Adrenal gland (tissue), 12 donors: ENCODE results near the gene FHOD3. TPM values are rescaled to one million over a fixed set of nuclear protein-coding genes. Genes with fewer than 3 reads are reported as not detected.

ENCODE experiments used
- DNase-seq, 7 donors: peaks; one replicate each; pipeline ENCODE4 v3.0.0-alpha.2; 2019 to 2020
- H3K27ac ChIP-seq, 5 donors: fragments of 200-600 bp; sonication (generic) in 4 of 5; 1 replicate in 3 of 5; 2 replicates in 2 of 5; pipeline versions ENCODE4 v1.5.1 to v1.8.0; 2016 to 2020; ENCODE audit warnings: mild to moderate bottlenecking in 1 of 5
- H3K27me3 ChIP-seq: fragments of 200-600 bp; 2 replicates; pipeline ENCODE4 v1.8.0; 2021
- H3K36me3 ChIP-seq, 2 donors: fragments of 200-600 bp; replicated peaks in 1 of 2; 1 replicate in 1 of 2; 2 replicates in 1 of 2; pipeline versions ENCODE4 v1.5.1 to v1.8.0; 2018 to 2022
- H3K4me1 ChIP-seq, 2 donors: fragments of 200-600 bp; replicated peaks in 1 of 2; 1 replicate in 1 of 2; 2 replicates in 1 of 2; pipeline versions ENCODE4 v1.5.1 to v1.8.0; 2018 to 2021
- H3K4me3 ChIP-seq, 4 donors: fragments of 200-600 bp; sonication (generic) in 3 of 4; one replicate each; pipeline ENCODE4 v1.5.1; 2016 to 2018
- H3K9me3 ChIP-seq, 3 donors: fragments of 200-600 bp; sonication (generic) in 1 of 3; replicated peaks in 1 of 3; 1 replicate in 2 of 3; 2 replicates in 1 of 3; pipeline versions ENCODE4 v1.5.1 to v1.8.0; 2016 to 2021
- POLR2A ChIP-seq, 2 donors: fragments of 450-650 bp; IDR thresholded peaks; one replicate each; pipeline ENCODE4 v1.6.1; 2017; ENCODE audit warnings: antibody characterized with exemption in 2 of 2, mild to moderate bottlenecking in 2 of 2, moderate library complexity in 1 of 2
- WGBS, 4 donors: extraction: QIAGEN DNeasy Blood & Tissue Kit in 2 of 4; methylation state at CpG; one replicate each; pipeline versions ENCODE4 v1.1.5 to v1.1.7; 2013 to 2017; 5-methylcytosine and 5-hydroxymethylcytosine counted together
- intact Hi-C, 2 donors: fragments of 100-400 bp; cut with DNase I; formaldehyde crosslinking; loops; one replicate each; pipeline versions ENCODE4 v1.14.1 to v1.15.0; 2022 to 2023
- polyA plus RNA-seq, 3 donors: library from polyadenylated mRNA; stranded (reverse); fragments of 200-250 nt in 2 of 3; fragments of 350-450 nt in 1 of 3; fragmentation: Illumina TruSeq in 1 of 3; extraction: RNeasy Lipid Tissue Mini Kit (QIAGEN cat#74804) in 1 of 3; gene quantifications; one replicate each; pipeline ENCODE4 v1.2.3, GENCODE V29; 2013 to 2014
- total RNA-seq, 9 donors: library from RNA; depleted of rRNA in 4 of 9; stranded (reverse); fragments of >200 nt in 4 of 9; fragments of 120-200 nt in 1 of 9; fragmentation: NEBNext Ultra II Directional in 1 of 9; extraction: Animal tissue kit (Norgen Biotek cat#: 25700) in 1 of 9; gene quantifications; one replicate each; pipeline versions ENCODE4 v1.1.0 to v1.2.4, GENCODE V29; 2013 to 2023
- TF ChIP-seq, protein P1 (sequence below), 6 experiments: fragments of 450-650 bp in 4 of 6; fragments of 200-600 bp in 2 of 6; sonication (generic) in 1 of 6; IDR thresholded peaks; 1 replicate in 5 of 6; 2 replicates in 1 of 6; pipeline versions ENCODE4 v1.5.1 to v1.8.0; 2016 to 2021; ENCODE audit warnings: antibody characterized with exemption in 6 of 6, mild to moderate bottlenecking in 2 of 6, moderate library complexity in 1 of 6
- donor health status: healthy with polysubstance abuse.
- donor health status: Bipolar disorder and iron deficiency.
- donor health status: DM: yes; HTN: yes; CAD: no.
- donor health status: DM: no; HTN: no; CAD: no.
- donor health status: DM: no; HTN: no; CAD: no.
- donor health status: DM: yes; HTN: yes; CAD: no.

Gene FHOD3
- total and polyA plus RNA-seq, 12 donors, result 17.5 to 87.9 (median 48.5) TPM

GRCh38 chr18:36436387-36436786, 138.9 kb downstream of the FHOD3 start:
- Histone ChIP-seq H3K27ac (no peak overlapping the region), H3K4me3 (no peak overlapping the region), H3K36me3 (no peaks in the 10 kb centered on the region), H3K9me3 (no peaks in the 10 kb centered on the region), H3K27me3 (no peaks in the 10 kb centered on the region), H3K4me1 (peaks cover 3 to 11% of the 10 kb centered on the region in 2 donors)
- 92 to 96% (median 95%) methylated on average over 5 of the region's 5 CpGs for WGBS, 4 donors
- DNase-seq, result no peak
- TF ChIP-seq POLR2A (IDR thresholded peaks at IDR 0.05), result no peak
- TF ChIP-seq, protein P1, sequence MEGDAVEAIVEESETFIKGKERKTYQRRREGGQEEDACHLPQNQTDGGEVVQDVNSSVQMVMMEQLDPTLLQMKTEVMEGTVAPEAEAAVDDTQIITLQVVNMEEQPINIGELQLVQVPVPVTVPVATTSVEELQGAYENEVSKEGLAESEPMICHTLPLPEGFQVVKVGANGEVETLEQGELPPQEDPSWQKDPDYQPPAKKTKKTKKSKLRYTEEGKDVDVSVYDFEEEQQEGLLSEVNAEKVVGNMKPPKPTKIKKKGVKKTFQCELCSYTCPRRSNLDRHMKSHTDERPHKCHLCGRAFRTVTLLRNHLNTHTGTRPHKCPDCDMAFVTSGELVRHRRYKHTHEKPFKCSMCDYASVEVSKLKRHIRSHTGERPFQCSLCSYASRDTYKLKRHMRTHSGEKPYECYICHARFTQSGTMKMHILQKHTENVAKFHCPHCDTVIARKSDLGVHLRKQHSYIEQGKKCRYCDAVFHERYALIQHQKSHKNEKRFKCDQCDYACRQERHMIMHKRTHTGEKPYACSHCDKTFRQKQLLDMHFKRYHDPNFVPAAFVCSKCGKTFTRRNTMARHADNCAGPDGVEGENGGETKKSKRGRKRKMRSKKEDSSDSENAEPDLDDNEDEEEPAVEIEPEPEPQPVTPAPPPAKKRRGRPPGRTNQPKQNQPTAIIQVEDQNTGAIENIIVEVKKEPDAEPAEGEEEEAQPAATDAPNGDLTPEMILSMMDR (IDR thresholded peaks at IDR 0.05), result no peak
- intact Hi-C loops, result no loop called here

GRCh38 chr18:36440614-36441013, 143.1 kb downstream of the FHOD3 start:
- no peaks in the 10 kb centered on the region for H3K36me3 ChIP-seq
- H3K4me3 ChIP-seq, result no peak overlapping the region
- DNase-seq, result peak in 5 of 7 donors; percentile 30 to 59 (median 43)
- peak overlapping the region in 1 of 5 donors; percentile 31 for H3K27ac ChIP-seq
- no peaks in the 10 kb centered on the region for H3K9me3 ChIP-seq
- intact Hi-C loops, result no loop called here
- 56 to 73% (median 66%) methylated on average over 2 of the region's 2 CpGs for WGBS, 4 donors
- TF ChIP-seq, protein P1 (IDR thresholded peaks at IDR 0.05), result no peak
- TF ChIP-seq POLR2A (IDR thresholded peaks at IDR 0.05), result no peak
- H3K4me1 ChIP-seq, result peaks cover 12 to 28% of the 10 kb centered on the region in 2 donors
- H3K27me3 ChIP-seq, result no peaks in the 10 kb centered on the region

DNA sequence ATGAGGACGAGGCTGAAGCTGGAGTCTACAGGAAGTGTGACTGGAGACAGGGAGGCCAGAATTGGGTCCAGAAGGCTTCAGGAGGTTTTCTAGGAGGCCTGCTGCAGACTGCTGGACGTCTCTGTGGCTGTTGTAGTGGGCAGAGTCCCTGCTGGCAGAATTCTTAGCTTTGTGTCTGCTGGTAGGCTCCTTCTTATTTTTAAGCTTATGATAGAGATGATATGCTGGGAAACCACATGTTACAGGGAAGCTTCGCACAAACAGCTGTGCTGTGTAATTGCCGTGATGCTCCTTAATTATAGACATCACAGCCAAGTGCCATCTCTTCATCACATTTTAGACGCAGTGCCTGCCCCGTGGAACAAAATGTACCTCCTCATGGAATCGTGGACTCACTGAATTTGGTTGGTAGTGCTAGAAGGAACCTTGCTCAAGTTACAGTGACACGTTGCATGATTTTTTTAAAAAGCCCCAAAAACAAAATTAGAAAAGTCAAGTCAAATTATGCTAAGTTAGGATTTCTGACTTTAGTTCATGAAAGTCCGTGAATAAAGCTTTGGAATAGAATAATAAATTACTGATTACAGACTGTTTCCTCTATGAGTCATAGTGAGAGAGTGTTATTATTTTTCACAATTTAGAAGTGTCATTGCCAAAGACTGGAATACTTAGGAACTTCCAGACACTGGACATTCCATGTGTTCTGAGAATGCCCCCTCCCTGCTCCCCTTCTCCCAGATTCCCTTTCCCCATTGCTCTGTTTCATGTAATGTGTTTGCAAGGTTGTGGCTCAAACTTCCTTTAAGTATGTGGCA, 144.1 kb downstream of the FHOD3 start:
- no peaks in the 10 kb centered on the region for H3K9me3 ChIP-seq
- no peaks in the 10 kb centered on the region for H3K27me3 ChIP-seq
- H3K4me1 ChIP-seq, result peaks cover 12 to 33% of the 10 kb centered on the region in 2 donors
- H3K36me3 ChIP-seq, result no peaks in the 10 kb centered on the region
- 23 to 44% (median 28%) methylated on average over 9 of the region's 9 CpGs for WGBS, 4 donors
- peak in 1 of 7 donors; percentile 70 for DNase-seq
- no peak overlapping the region for H3K4me3 ChIP-seq
- intact Hi-C loops, result no loop called here
- H3K27ac ChIP-seq, result peak overlapping the region in 4 of 5 donors; percentile 47 to 70 (median 56)
- TF ChIP-seq POLR2A (IDR thresholded peaks at IDR 0.05), result no peak
- TF ChIP-seq, protein P1 (IDR thresholded peaks at IDR 0.05), result no peak

GRCh38 chr18:36442717-36443116, 145.2 kb downstream of the FHOD3 start:
- Histone ChIP-seq H3K36me3 (no peaks in the 10 kb centered on the region), H3K9me3 (no peaks in the 10 kb centered on the region), H3K27ac (no peak overlapping the region), H3K4me1 (peaks cover 12 to 33% of the 10 kb centered on the region in 2 donors), H3K4me3 (no peak overlapping the region), H3K27me3 (no peaks in the 10 kb centered on the region)
- intact Hi-C loops, result no loop called here
- DNase-seq, result no peak
- 79 to 88% (median 84%) methylated on average over 3 of the region's 3 CpGs for WGBS, 4 donors
- TF ChIP-seq, protein P1 (IDR thresholded peaks at IDR 0.05), result no peak
- TF ChIP-seq POLR2A (IDR thresholded peaks at IDR 0.05), result no peak
